ENCODE data around the gene CLSTN2.

CLSTN2 gene

DNA sequence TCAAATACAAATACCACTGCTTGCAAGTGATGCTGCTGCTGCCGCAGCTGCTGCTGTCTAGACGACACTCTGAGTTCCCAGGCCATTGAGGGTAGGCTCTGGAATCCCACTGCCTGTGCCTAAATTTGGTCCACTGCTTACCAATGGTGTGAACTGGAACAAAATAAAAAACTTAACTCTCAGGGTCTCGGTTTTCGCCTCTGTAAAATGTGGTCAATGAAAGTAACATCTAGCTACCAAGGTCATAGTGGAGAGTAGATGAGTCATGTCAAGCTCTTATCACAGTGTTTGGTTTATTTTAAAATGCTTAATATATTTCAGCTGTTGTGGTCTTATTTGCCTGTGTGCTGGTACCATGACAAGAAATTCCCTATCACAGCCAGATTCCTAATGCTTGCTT is 299.3 kb downstream of the CLSTN2 start:
- no peak for DNase-seq (ENCODE audit: low read depth in 3 of 3)

DNA sequence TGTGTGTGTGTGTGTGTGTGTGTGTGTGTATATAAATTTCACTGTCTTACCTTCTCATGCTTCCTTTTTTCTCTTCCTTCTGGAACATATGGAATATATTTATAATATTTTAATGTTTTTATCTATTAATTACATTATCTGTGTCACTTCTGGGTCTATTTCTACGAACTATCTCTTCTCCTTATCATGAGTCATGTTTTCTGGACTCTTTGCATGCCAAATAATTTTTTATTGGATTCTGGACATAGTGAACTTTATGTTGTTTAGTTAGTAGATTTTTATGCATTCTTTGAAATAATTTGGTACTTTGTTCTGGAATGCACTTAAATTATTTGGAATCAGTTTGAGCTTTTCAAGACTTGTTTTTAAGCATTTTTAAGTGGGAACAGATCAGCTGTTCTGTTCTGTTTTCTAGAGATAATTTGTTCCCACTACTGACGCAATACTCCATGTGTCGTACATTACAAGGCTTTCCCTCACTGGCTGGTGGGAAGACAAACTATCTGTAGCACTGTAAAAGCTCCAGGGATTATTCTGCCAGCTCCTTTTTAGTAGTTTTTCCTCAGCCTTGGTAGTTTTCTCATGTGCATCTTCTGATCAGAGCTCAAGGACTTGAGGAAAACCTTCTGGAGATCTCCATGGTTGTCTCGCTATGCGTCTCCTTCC is 302.0 kb downstream of the CLSTN2 start:
- no peak for DNase-seq (ENCODE audit: low read depth in 3 of 3)

DNA sequence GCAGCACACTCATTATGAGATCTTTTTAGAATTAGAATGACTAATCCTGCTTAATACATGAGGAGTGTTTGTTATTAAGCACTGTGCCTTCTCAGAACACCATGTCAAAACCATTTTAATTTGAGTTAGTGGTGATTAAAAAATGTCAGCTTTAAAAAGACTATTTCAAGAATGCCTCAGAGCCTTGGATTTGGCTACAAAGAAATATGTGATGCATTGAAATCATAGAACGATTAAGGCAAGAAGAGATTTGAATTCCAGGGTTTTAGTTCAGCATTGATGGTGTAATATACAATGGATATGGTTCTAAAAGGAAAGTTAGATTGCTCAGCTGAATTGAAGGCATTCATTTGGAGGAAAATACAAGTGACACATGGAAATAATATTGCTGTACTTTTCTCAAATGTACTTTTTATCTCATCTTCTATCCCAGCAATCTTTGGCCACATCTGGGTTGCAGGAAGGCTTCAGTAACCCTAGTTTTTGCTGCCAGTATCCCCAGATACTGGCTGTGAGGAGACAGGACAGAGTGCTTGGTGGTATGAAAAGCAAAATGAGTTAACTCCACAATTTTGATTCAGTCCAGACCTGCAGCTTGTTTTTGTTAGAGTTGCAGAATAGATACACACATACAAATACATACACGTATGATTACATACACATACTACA is 303.8 kb downstream of the CLSTN2 start:
- no peak for DNase-seq (ENCODE audit: low read depth in 3 of 3)

- DNase-seq (ENCODE audit: low read depth in 3 of 3) = no peak
These were observed 307.9 kb downstream of the CLSTN2 start for GRCh38 chr3:140242818-140243276.

GRCh38 chr3:140243575-140243974 is 308.6 kb downstream of the CLSTN2 start:
- DNase-seq (ENCODE audit: low read depth in 3 of 3) = no peak

- DNase-seq (ENCODE audit: low read depth in 3 of 3) = no peak
These were observed 309.9 kb downstream of the CLSTN2 start for GRCh38 chr3:140244893-140245292.

DNA sequence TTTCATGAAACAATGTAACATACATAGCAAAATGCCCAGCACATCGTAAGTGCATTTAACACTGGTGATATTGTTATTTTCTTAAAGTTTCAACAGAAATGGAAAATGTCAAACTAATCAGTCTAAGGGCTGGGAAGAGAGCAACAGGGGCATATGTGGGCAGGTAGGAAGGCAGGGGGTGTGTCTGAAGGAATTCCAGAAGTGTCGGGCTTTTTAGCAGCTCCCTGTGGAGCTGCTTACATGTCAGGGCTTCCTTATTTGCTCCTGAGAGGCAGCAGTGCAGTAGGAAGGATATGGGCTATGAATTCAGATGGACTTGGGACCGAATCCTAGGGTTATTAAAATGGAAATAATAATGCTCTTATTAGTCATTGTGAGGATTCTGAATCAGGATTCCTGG is 311.6 kb downstream of the CLSTN2 start:
- DNase-seq (ENCODE audit: low read depth in 3 of 3) = no peak

DNA sequence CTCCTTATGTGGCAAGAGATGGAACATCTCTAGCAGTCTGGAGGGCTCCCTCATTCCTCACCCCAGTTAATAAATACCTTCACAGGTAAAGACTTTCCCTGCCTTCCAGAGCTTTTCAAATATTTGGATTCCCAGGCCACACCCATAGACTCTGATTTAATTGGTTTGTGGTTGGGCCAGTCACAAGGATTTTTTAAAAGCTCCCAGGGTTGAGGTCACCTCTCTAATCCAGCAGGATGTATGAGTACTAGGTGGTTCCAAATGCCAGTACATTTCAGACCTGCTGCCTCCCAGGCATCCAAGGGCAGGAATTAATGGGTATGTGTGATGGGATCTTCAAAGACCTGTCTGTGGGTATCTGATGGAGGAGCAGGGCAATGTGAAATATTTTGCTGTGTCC is 312.8 kb downstream of the CLSTN2 start:
- DNase-seq (ENCODE audit: low read depth in 3 of 3) = no peak

- DNase-seq (ENCODE audit: low read depth in 3 of 3) = no peak
These were observed 314.2 kb downstream of the CLSTN2 start for GRCh38 chr3:140249188-140249587.

DNA sequence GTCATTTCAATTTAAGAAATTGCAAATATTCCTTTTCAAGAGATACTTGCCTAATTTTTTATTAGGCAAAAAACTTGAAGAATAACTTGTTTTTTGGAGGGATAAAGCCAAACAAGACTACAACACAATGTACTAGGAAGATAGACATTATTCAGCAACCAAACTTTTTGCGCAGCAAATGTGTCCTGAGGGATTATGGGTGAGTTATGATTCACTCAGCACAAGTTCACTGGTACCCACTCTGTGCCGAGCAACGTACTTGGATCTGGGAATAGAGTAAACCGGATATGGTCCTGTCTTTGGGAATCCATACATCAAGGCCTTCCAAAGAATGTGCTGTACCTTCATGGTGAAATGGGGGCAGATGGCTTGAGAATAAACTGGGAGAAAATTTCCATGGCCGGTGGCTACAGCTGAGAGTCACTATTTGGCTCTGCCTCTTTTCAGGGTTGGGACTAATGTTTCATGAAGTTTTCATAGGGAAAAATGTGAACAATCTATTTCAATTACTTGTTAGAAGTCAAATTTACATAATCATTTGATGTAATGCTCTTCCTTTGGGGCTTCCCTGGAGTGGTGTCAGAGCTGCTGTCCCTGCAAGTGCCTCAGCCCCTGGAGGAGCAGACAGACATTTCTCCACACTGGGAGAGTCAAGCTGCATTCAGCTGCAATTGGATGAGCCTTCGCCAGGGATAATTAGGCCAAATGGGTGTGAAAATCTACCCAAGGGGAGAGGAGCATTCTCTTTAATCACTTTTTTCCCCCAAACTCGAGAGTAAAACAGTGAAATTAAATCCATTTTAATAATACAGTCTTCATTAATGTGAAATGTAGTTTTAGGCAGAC is 315.2 kb downstream of the CLSTN2 start:
- no peak for DNase-seq (ENCODE audit: low read depth in 3 of 3)

DNA sequence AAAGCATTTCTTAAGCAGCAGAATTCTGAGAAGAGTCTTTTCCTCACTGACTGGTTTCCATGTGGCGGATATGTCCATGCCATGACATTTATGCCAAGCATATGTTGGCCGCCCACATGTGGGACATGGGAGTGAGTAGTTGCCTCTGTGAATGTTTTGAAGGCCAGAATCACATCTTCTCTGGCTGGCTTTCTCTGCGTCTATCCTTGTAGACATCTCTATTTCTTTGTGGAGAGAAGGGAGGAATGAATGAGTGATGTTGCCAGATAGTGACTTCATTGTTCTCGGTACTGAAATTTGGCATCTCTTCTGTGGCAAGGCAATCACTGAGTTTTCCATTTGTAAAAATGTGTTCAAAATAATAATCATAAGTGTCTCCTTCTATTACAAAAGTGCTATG is 316.0 kb downstream of the CLSTN2 start:
- DNase-seq (ENCODE audit: low read depth in 3 of 3) = no peak

GRCh38 chr3:140251678-140252077 is 316.7 kb downstream of the CLSTN2 start:
- no peak for DNase-seq (ENCODE audit: low read depth in 3 of 3)

GRCh38 chr3:140252812-140253656 is 318.0 kb downstream of the CLSTN2 start:
- DNase-seq (ENCODE audit: low read depth in 3 of 3) = no peak

DNA sequence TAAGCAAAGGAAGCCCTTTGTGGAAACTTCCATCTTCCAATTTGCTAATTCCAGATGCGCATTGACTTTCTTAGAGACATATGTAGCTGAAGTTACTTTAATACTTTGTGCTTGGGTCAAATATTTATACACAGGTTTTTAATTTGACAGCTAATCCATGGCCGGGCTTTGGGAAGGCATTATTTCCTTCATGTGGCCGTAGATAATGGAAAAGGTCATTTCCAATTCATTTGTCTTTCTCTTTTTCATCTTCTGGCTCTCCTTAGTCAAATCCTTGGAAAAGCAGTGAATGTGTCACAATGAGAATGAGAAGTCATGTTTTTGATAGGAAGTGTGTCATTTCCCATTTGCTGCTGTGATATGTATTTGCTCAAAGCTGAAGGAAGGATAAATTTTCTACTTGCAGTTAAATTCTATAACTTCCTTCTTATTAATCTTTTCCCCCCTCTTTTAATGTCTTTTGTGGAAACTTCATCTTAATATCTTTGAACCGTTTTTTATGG is 323.3 kb downstream of the CLSTN2 start:
- no peak for DNase-seq (ENCODE audit: low read depth in 3 of 3)

GRCh38 chr3:140265302-140265701 is 330.3 kb downstream of the CLSTN2 start:
- DNase-seq (ENCODE audit: low read depth in 3 of 3) = no peak

- no peak for DNase-seq (ENCODE audit: low read depth in 3 of 3)
These were observed 333.1 kb downstream of the CLSTN2 start for GRCh38 chr3:140268103-140268502.

- no peak for DNase-seq (ENCODE audit: low read depth in 3 of 3)
These were observed 333.6 kb downstream of the CLSTN2 start for GRCh38 chr3:140268610-140269009.

DNA sequence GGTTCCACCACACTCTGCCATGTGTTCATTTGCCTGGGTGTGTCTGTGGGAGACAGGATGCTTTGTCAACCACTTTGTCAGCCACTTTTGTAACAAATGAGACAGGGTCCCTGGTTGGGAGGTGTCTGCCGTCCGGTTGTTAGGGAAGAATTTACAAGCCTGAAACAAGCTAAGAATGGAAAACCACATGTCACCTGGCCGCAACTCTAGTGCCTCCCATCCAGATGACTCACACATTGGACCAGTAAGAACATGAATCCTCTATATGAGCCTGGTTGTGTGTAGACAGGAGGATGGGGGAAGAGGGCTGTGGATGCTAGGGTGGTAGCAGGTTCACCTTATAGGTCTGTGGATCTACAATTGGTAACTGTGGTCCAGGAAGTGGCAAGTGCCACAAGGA is 335.3 kb downstream of the CLSTN2 start:
- DNase-seq (ENCODE audit: low read depth in 3 of 3) = no peak

DNA sequence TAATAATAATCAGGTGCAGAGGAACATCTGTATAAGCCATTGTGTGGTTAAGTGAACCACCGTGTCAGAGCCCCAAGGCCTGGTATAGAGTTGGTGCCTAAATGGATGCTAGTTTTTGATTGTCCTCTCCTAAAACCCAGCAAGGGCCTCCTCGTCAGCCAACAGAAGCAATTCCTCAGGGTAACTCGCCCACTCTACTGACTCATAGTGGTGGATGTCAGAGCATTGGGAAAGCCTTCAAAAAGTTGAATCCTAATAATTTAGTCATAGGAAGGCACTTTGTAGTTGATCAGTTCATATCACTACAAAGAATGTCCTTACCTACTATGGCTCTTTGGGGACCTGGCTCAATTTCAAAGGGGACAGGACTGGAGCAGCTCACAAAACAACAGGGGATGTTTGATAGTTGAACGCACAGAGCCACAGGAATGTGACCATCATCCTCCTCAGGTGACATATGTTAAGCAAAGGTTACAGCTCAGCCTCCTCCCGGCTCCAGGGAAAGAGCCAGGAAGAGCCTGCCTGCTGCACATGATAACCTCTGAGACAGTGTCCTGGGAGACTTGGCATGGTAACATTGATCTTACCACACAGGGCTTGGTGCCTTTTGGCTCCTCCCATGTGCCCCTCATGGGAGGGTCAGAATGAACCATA is 338.7 kb downstream of the CLSTN2 start:
- DNase-seq (ENCODE audit: low read depth in 3 of 3) = no peak

DNA sequence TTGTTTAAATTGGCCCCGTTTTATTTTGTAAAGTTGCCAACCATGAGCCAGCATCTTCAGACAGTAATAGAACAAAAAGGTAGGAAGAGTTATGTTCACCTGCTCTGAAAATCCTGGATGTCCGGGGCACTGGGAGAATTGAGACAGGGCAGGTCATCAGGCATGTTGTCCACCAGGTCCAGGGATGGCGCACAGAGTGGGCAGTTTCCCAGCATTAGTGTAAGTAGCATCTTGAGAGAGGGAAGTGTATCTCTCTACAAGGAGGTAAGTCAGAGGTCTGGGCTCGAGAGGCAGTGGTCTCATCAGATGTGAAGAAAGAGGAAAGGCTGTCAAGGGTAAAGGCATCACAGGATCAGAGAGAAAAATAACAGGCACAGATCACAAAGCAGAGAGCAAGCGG is 339.4 kb downstream of the CLSTN2 start:
- DNase-seq (ENCODE audit: low read depth in 3 of 3) = no peak

- DNase-seq (ENCODE audit: low read depth in 3 of 3) = no peak
These were observed 341.7 kb downstream of the CLSTN2 start for GRCh38 chr3:140276703-140277102.

Measured in stimulated activated CD4-positive, alpha-beta T cell treated with anti-CD3 and anti-CD28 coated beads, TNF-alpha, amount 100 ng/mL, for 24 hours (primary cell).